HCT116 (cell line): ENCODE measurements around the gene CCSER1. TPM values are rescaled to one million over a fixed set of nuclear protein-coding genes. Genes with fewer than 3 reads are reported as not detected.

Source experiments
- ATAC-seq: fragments of 200-7000 bp; cut with Tn5 transposase; 2 replicates; pipeline ENCODE4 v1.9.1; 2020; ENCODE audit warnings: mild to moderate bottlenecking, moderate library complexity
- BruUV-seq: library from RNA; stranded (reverse); fragments of 400-500 nt; replicated peaks from 2 replicates; lab custom pipeline; 2021; lab: Mats Ljungman, UMichigan
- CTCF ChIA-PET: fragments of 300-600 bp; sonication (Branson Sonifier 250); formaldehyde crosslinking; loops from one replicate; lab custom pipeline; 2021; ENCODE audit warnings: antibody characterized with exemption; lab: Charles Lee
- POLR2A ChIA-PET: fragments of 300-600, 350-600 bp; sonication (Branson Sonifier 250); formaldehyde crosslinking; loops from one replicate; lab custom pipeline; 2021; ENCODE audit warnings: antibody characterized with exemption; lab: Charles Lee
- RAD21 ChIA-PET, 2 experiments: fragments of 300-600 bp; sonication (Branson Sonifier 250); formaldehyde crosslinking; loops; one replicate each; lab custom pipeline; 2023; ENCODE audit warnings: low total read pairs in 2 of 2; ENCODE audit not compliant: uncharacterized antibody in 2 of 2, unreplicated experiment in 2 of 2, low non-redundant PET in 1 of 2; lab: Charles Lee
- DNase-seq: peaks from one replicate; pipeline ENCODE4 v3.0.0-alpha.2; 2010; ENCODE audit warnings: low read depth, low spot score
- H2AFZ ChIP-seq: fragments of 200-600 bp; shearing (Covaris generic), sonication (generic); 2 replicates; pipeline ENCODE4 v1.6.1; 2017; ENCODE audit warnings: low read depth, mixed run types, mixed read lengths, antibody characterized with exemption, low read length; ENCODE audit not compliant: poor library complexity, severe bottlenecking
- H3K27ac ChIP-seq: 2 replicates; pipeline ENCODE4 v1.5.1; 2012; ENCODE audit warnings: low read depth, low read length
- H3K27me3 ChIP-seq: fragments of 200-600 bp; sonication (generic); 2 replicates; pipeline ENCODE4 v1.6.1; 2016; ENCODE audit warnings: mixed run types, low read length, mixed read lengths; ENCODE audit not compliant: insufficient read depth
- H3K36me3 ChIP-seq, 2 experiments: fragments of 200-500 bp in 1 of 2; fragments of 200-600 bp in 1 of 2; sonication (Bioruptor generic) in 1 of 2; sonication (generic) in 1 of 2; 2 replicates each; pipeline versions ENCODE4 v1.5.1 to v1.6.1; 2014 to 2016; ENCODE audit warnings: low read length in 2 of 2, inconsistent platforms in 1 of 2, mixed read lengths in 1 of 2, mixed run types in 1 of 2; ENCODE audit not compliant: insufficient read depth in 2 of 2, control insufficient read depth in 1 of 2
- H3K4me1 ChIP-seq, 2 experiments: fragments of 200-600 bp in 1 of 2; sonication (generic) in 1 of 2; 2 replicates each; pipeline versions ENCODE4 v1.5.1 to v1.6.1; 2012 to 2017; ENCODE audit warnings: low read length in 2 of 2, inconsistent platforms in 1 of 2, mild to moderate bottlenecking in 1 of 2, mixed read lengths in 1 of 2, mixed run types in 1 of 2, moderate library complexity in 1 of 2; ENCODE audit not compliant: insufficient read depth in 2 of 2, control insufficient read depth in 1 of 2
- H3K4me2 ChIP-seq: fragments of 200-600 bp; sonication (generic); 2 replicates; pipeline ENCODE4 v1.6.1; 2017; ENCODE audit warnings: mixed run types, low read length, mixed read lengths
- H3K4me3 ChIP-seq, 2 experiments: fragments of 200-600 bp in 1 of 2; sonication (generic) in 1 of 2; replicated peaks in 1 of 2; 2 replicates each; pipeline ENCODE4 v1.5.1; 2011 to 2016; ENCODE audit warnings: low read length in 2 of 2, control low read depth in 1 of 2, low read depth in 1 of 2, mild to moderate bottlenecking in 1 of 2, mixed read lengths in 1 of 2, mixed run types in 1 of 2
- H3K79me2 ChIP-seq: fragments of 200-600 bp; sonication (generic); 2 replicates; pipeline ENCODE4 v1.6.1; 2017; ENCODE audit warnings: mild to moderate bottlenecking, mixed run types, low read length, moderate library complexity, mixed read lengths; ENCODE audit not compliant: insufficient read depth
- H3K9ac ChIP-seq: fragments of 200-600 bp; sonication (generic); 2 replicates; pipeline ENCODE4 v1.6.1; 2016; ENCODE audit warnings: low read length, mixed read lengths
- H3K9me2 ChIP-seq: fragments of 200-600 bp; sonication (generic), shearing (Covaris generic); 2 replicates; pipeline ENCODE4 v1.6.1; 2017; ENCODE audit warnings: mixed run types, mild to moderate bottlenecking, moderate library complexity; ENCODE audit not compliant: insufficient read depth
- H3K9me3 ChIP-seq, 2 experiments: fragments of 200-500 bp in 1 of 2; fragments of 200-600 bp in 1 of 2; sonication (Bioruptor generic) in 1 of 2; sonication (generic) in 1 of 2; 2 replicates each; pipeline ENCODE4 v1.6.1; 2014 to 2017; ENCODE audit warnings: low read length in 2 of 2, mixed read lengths in 2 of 2, inconsistent platforms in 1 of 2, low read depth in 1 of 2, mild to moderate bottlenecking in 1 of 2, mixed run types in 1 of 2, moderate library complexity in 1 of 2; ENCODE audit not compliant: control insufficient read depth in 1 of 2, insufficient read depth in 1 of 2
- H4K20me1 ChIP-seq: fragments of 200-600 bp; sonication (generic), shearing (Covaris generic); 2 replicates; pipeline ENCODE4 v1.6.1; 2017; ENCODE audit warnings: mixed run types, mild to moderate bottlenecking, moderate library complexity; ENCODE audit not compliant: insufficient read depth
- CBX3 ChIP-seq: IDR thresholded peaks from 2 replicates; pipeline ENCODE4 v1.6.1; 2012; ENCODE audit warnings: low read depth
- CEBPB ChIP-seq: IDR thresholded peaks from 2 replicates; pipeline ENCODE4 v1.6.1; 2012; ENCODE audit warnings: low read depth
- EGR1 ChIP-seq: IDR thresholded peaks from 2 replicates; pipeline ENCODE4 v1.6.1; 2012; ENCODE audit warnings: low read depth
- ELF1 ChIP-seq: IDR thresholded peaks from 2 replicates; pipeline ENCODE4 v1.6.1; 2012; ENCODE audit warnings: low read depth, borderline replicate concordance
- EZH2 ChIP-seq: fragments of 200-600 bp; sonication (generic); IDR thresholded peaks from 2 replicates; pipeline ENCODE4 v1.6.1; 2017; ENCODE audit warnings: antibody characterized with exemption, mixed run types
- JUND ChIP-seq: IDR thresholded peaks from 2 replicates; pipeline ENCODE4 v1.6.1; 2012
- POLR2A ChIP-seq: IDR thresholded peaks from 2 replicates; pipeline ENCODE4 v1.7.0; 2011; ENCODE audit warnings: borderline replicate concordance; ENCODE audit not compliant: insufficient read depth, insufficient read length; ENCODE audit errors: extremely low read depth
- POLR2AphosphoS5 ChIP-seq: IDR thresholded peaks from 2 replicates; pipeline ENCODE4 v1.6.1; 2011; ENCODE audit warnings: mild to moderate bottlenecking, low read depth, low read length, moderate library complexity
- RAD21 ChIP-seq: IDR thresholded peaks from 2 replicates; pipeline ENCODE4 v1.6.1; 2012; ENCODE audit warnings: low read depth, mild to moderate bottlenecking
- SIN3A ChIP-seq: IDR thresholded peaks from 2 replicates; pipeline ENCODE4 v1.6.1; 2012; ENCODE audit warnings: low read depth
- SP1 ChIP-seq: IDR thresholded peaks from 2 replicates; pipeline ENCODE4 v1.6.1; 2012; ENCODE audit warnings: low read depth
- SRF ChIP-seq: IDR thresholded peaks from 2 replicates; pipeline ENCODE4 v1.6.1; 2012; ENCODE audit warnings: low read depth
- TCF7L2 ChIP-seq: IDR thresholded peaks from 2 replicates; pipeline ENCODE4 v1.7.0; 2011; ENCODE audit warnings: borderline replicate concordance, inconsistent platforms; ENCODE audit not compliant: insufficient read depth, insufficient read length; ENCODE audit errors: extremely low read depth
- ZFX ChIP-seq: fragments of 450-650 bp; IDR thresholded peaks from 2 replicates; pipeline ENCODE4 v1.6.1; 2017
- intact Hi-C: fragments of 100-400 bp; cut with micrococcal nuclease; formaldehyde crosslinking; loops from 2 replicates; pipeline ENCODE4 v1.10.0; 2022
- total RNA-seq: library from RNA; stranded (reverse); gene quantifications from one replicate; pipeline ENCODE4 v1.2.1, GENCODE V29; 2021; ENCODE audit not compliant: unreplicated experiment
- TF ChIP-seq, protein P1 (sequence below): IDR thresholded peaks from 2 replicates; pipeline ENCODE4 v1.6.1; 2011; ENCODE audit warnings: mild to moderate bottlenecking, low read length, moderate library complexity; ENCODE audit not compliant: insufficient replicate concordance; ENCODE audit errors: extremely low read depth
- TF ChIP-seq, protein P2 (sequence below): IDR thresholded peaks from 2 replicates; pipeline ENCODE4 v1.6.1; 2012; ENCODE audit warnings: low read depth
- TF ChIP-seq, protein P3 (sequence below), 3 experiments: fragments of 200-600 bp in 1 of 3; sonication (generic) in 1 of 3; IDR thresholded peaks in 2 of 3; conservative IDR thresholded peaks in 1 of 3; 2 replicates each; pipeline ENCODE4 v1.5.1; 2012 to 2017; ENCODE audit warnings: low read depth in 2 of 3, low read length in 2 of 3, antibody characterized with exemption in 1 of 3, borderline replicate concordance in 1 of 3, control low read depth in 1 of 3, mild to moderate bottlenecking in 1 of 3, mixed read lengths in 1 of 3, mixed run types in 1 of 3, moderate library complexity in 1 of 3; ENCODE audit not compliant: insufficient read depth in 1 of 3
- TF ChIP-seq, protein P4 (sequence below): IDR thresholded peaks from 2 replicates; pipeline ENCODE4 v1.6.1; 2012
- TF ChIP-seq, protein P5 (sequence below): IDR thresholded peaks from 2 replicates; pipeline ENCODE4 v1.6.1; 2012

The CCSER1 gene
- total RNA-seq, 1 experiment from 2014 or later = 6.7 TPM

DNA sequence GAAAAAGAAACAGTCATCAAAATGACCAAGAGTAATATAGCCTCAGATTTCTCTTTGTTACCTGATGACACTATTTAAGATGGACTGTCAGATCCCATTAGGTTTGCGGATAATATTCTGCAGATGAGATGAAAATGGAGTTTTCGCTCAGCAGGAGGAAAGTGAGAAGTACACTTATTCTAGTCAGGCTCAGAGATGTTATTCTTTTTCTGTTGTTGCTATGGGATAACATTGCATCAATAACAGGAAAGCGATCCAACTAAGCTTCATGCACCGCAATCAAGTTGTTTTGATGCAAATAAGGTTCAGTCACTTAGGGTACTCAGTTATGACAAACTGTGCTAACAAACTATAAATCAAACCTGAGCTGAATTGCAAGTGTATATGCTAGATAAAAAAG, 415.0 kb downstream of the CCSER1 start:
- TF ChIP-seq RAD21 = no peak
- TF ChIP-seq ELF1 = no peak
- TF ChIP-seq, protein P1, sequence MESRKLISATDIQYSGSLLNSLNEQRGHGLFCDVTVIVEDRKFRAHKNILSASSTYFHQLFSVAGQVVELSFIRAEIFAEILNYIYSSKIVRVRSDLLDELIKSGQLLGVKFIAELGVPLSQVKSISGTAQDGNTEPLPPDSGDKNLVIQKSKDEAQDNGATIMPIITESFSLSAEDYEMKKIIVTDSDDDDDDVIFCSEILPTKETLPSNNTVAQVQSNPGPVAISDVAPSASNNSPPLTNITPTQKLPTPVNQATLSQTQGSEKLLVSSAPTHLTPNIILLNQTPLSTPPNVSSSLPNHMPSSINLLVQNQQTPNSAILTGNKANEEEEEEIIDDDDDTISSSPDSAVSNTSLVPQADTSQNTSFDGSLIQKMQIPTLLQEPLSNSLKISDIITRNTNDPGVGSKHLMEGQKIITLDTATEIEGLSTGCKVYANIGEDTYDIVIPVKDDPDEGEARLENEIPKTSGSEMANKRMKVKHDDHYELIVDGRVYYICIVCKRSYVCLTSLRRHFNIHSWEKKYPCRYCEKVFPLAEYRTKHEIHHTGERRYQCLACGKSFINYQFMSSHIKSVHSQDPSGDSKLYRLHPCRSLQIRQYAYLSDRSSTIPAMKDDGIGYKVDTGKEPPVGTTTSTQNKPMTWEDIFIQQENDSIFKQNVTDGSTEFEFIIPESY = no peak
- TF ChIP-seq SIN3A = no peak
- no peak for TF ChIP-seq CEBPB
- TF ChIP-seq, protein P2, sequence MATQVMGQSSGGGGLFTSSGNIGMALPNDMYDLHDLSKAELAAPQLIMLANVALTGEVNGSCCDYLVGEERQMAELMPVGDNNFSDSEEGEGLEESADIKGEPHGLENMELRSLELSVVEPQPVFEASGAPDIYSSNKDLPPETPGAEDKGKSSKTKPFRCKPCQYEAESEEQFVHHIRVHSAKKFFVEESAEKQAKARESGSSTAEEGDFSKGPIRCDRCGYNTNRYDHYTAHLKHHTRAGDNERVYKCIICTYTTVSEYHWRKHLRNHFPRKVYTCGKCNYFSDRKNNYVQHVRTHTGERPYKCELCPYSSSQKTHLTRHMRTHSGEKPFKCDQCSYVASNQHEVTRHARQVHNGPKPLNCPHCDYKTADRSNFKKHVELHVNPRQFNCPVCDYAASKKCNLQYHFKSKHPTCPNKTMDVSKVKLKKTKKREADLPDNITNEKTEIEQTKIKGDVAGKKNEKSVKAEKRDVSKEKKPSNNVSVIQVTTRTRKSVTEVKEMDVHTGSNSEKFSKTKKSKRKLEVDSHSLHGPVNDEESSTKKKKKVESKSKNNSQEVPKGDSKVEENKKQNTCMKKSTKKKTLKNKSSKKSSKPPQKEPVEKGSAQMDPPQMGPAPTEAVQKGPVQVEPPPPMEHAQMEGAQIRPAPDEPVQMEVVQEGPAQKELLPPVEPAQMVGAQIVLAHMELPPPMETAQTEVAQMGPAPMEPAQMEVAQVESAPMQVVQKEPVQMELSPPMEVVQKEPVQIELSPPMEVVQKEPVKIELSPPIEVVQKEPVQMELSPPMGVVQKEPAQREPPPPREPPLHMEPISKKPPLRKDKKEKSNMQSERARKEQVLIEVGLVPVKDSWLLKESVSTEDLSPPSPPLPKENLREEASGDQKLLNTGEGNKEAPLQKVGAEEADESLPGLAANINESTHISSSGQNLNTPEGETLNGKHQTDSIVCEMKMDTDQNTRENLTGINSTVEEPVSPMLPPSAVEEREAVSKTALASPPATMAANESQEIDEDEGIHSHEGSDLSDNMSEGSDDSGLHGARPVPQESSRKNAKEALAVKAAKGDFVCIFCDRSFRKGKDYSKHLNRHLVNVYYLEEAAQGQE = no peak
- no peak for TF ChIP-seq SRF
- TF ChIP-seq CBX3 = no peak
- TF ChIP-seq POLR2AphosphoS5 = no peak
- TF ChIP-seq ZFX = no peak
- TF ChIP-seq, protein P3, sequence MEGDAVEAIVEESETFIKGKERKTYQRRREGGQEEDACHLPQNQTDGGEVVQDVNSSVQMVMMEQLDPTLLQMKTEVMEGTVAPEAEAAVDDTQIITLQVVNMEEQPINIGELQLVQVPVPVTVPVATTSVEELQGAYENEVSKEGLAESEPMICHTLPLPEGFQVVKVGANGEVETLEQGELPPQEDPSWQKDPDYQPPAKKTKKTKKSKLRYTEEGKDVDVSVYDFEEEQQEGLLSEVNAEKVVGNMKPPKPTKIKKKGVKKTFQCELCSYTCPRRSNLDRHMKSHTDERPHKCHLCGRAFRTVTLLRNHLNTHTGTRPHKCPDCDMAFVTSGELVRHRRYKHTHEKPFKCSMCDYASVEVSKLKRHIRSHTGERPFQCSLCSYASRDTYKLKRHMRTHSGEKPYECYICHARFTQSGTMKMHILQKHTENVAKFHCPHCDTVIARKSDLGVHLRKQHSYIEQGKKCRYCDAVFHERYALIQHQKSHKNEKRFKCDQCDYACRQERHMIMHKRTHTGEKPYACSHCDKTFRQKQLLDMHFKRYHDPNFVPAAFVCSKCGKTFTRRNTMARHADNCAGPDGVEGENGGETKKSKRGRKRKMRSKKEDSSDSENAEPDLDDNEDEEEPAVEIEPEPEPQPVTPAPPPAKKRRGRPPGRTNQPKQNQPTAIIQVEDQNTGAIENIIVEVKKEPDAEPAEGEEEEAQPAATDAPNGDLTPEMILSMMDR (IDR thresholded peaks at IDR 0.05 in 2 of 3, conservative IDR thresholded peaks at IDR 0.05 in 1 of 3; ENCODE audit: borderline replicate concordance in 1 of 3, insufficient read depth in 1 of 3, low read depth in 2 of 3, low read length in 2 of 3) = no peak
- TF ChIP-seq SP1 = no peak
- TF ChIP-seq, protein P4, sequence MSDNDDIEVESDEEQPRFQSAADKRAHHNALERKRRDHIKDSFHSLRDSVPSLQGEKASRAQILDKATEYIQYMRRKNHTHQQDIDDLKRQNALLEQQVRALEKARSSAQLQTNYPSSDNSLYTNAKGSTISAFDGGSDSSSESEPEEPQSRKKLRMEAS = no peak
- no peak for TF ChIP-seq EGR1
- no peak for TF ChIP-seq EZH2
- no peak for TF ChIP-seq POLR2A
- TF ChIP-seq TCF7L2 = no peak
- TF ChIP-seq JUND = no peak
- TF ChIP-seq, protein P5, sequence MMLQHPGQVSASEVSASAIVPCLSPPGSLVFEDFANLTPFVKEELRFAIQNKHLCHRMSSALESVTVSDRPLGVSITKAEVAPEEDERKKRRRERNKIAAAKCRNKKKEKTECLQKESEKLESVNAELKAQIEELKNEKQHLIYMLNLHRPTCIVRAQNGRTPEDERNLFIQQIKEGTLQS = no peak
- no peak for DNase-seq
- no peak overlapping the region for H3K27ac ChIP-seq
- no peaks in the 10 kb centered on the region for H3K36me3 ChIP-seq
- H3K79me2 ChIP-seq = no peaks in the 10 kb centered on the region
- BruUV-seq = no TSS peak
- no peak overlapping the region for H3K4me2 ChIP-seq
- H3K4me1 ChIP-seq = no peaks in the 10 kb centered on the region
- RAD21 ChIA-PET = no interaction called here
- no peaks in the 10 kb centered on the region; the same call in 1 of the 2 replicates for H3K9me2 ChIP-seq
- H3K9ac ChIP-seq = no peak overlapping the region
- H2AFZ ChIP-seq = no peak overlapping the region
- no peak overlapping the region for H3K4me3 ChIP-seq
- intact Hi-C loops = no loop called here
- POLR2A ChIA-PET = no interaction called here
- H4K20me1 ChIP-seq = no peaks in the 10 kb centered on the region
- no peaks in the 10 kb centered on the region for H3K9me3 ChIP-seq
- ATAC-seq = no peak
- no peaks in the 10 kb centered on the region for H3K27me3 ChIP-seq
- CTCF ChIA-PET = no interaction called here
